DOHH2 (cell line): Measurements from ENCODE around the gene DPP10.

Source experiments
- CTCF ChIP-seq: fragments of 200-600 bp; sonication (generic); IDR thresholded peaks from one replicate; pipeline ENCODE4 v1.5.1; 2014; ENCODE audit warnings: antibody characterized with exemption, mild to moderate bottlenecking, low read depth, low read length; ENCODE audit not compliant: poor library complexity, severe bottlenecking
- EZH2phosphoT487 ChIP-seq: fragments of 200-600 bp; sonication (generic); IDR thresholded peaks from 2 replicates; pipeline ENCODE4 v1.6.1; 2017; ENCODE audit warnings: borderline replicate concordance, mild to moderate bottlenecking, antibody characterized with exemption, low read length, moderate library complexity, mixed read lengths

GRCh38 chr2:114517580-114517979 lies 75.1 kb downstream of the DPP10 start:
- TF ChIP-seq EZH2phosphoT487: no peak
- no peak for TF ChIP-seq CTCF
